Natural killer cell (primary cell): ENCODE results near the gene TGIF2. TPM values are rescaled to one million over a fixed set of nuclear protein-coding genes. Genes with fewer than 3 reads are reported as not detected.

ENCODE experiments used
- ATAC-seq, 3 donors: fragments of 150-1000 bp in 2 of 3; fragments of 200-7000 bp in 1 of 3; cut with Tn5 transposase; 1 replicate in 1 of 3; 2 replicates in 2 of 3; pipeline ENCODE4 v1.10.0; 2021; ENCODE audit warnings: mild to moderate bottlenecking in 2 of 3, moderate library complexity in 2 of 3
- DNase-seq, 2 donors: peaks; one replicate each; pipeline versions ENCODE4 v3.0.0 to v3.0.0-alpha.2; 2013 to 2021; ENCODE audit warnings: mixed read lengths in 1 of 2
- H3K27ac ChIP-seq: one replicate; pipeline ENCODE4 v1.5.1; 2013; ENCODE audit warnings: mild to moderate bottlenecking, low read length
- H3K27me3 ChIP-seq: one replicate; pipeline ENCODE4 v1.6.1; 2013; ENCODE audit warnings: low read length; ENCODE audit not compliant: control insufficient read depth, insufficient read depth
- H3K36me3 ChIP-seq: one replicate; pipeline ENCODE4 v1.6.1; 2013; ENCODE audit warnings: low read length; ENCODE audit not compliant: control insufficient read depth, insufficient read depth
- H3K4me1 ChIP-seq: one replicate; pipeline ENCODE4 v1.6.1; 2013; ENCODE audit warnings: low read length; ENCODE audit not compliant: control insufficient read depth, insufficient read depth
- H3K4me3 ChIP-seq: one replicate; pipeline ENCODE4 v1.5.1; 2013; ENCODE audit warnings: low read length
- H3K9me3 ChIP-seq: one replicate; pipeline ENCODE4 v1.6.1; 2013; ENCODE audit warnings: low read length; ENCODE audit not compliant: control insufficient read depth, insufficient read depth
- H3K27ac Mint-ChIP-seq, 2 donors: one replicate each; pipeline ENCODE4 v1.8.0; 2022; ENCODE audit warnings: mild to moderate bottlenecking in 2 of 2, mixed read lengths in 2 of 2, moderate library complexity in 1 of 2
- H3K27me3 Mint-ChIP-seq, 2 donors: one replicate each; pipeline ENCODE4 v1.8.0; 2022; ENCODE audit warnings: low read depth in 2 of 2, mixed read lengths in 2 of 2
- H3K36me3 Mint-ChIP-seq: one replicate; pipeline ENCODE4 v1.8.0; 2022; ENCODE audit warnings: mixed read lengths
- H3K4me1 Mint-ChIP-seq, 2 donors: one replicate each; pipeline ENCODE4 v1.8.0; 2022; ENCODE audit warnings: mixed read lengths in 2 of 2
- H3K4me3 Mint-ChIP-seq: one replicate; pipeline ENCODE4 v1.8.0; 2022; ENCODE audit warnings: mild to moderate bottlenecking, moderate library complexity, mixed read lengths
- H3K9me3 Mint-ChIP-seq, 2 donors: one replicate each; pipeline ENCODE4 v1.8.0; 2022; ENCODE audit warnings: mixed read lengths in 2 of 2
- WGBS: methylation state at CpG from one replicate; pipeline ENCODE4 v1.1.7; 2013; ENCODE audit warnings: missing lambda C conversion rate; ENCODE audit not compliant: insufficient coverage; 5-methylcytosine and 5-hydroxymethylcytosine counted together
- intact Hi-C: fragments of 100-400 bp; cut with micrococcal nuclease; formaldehyde crosslinking; loops from one replicate; pipeline ENCODE4 v1.14.2; 2022
- total RNA-seq, 4 donors: library from RNA; stranded (reverse); fragments of 120-200 nt in 1 of 4; gene quantifications; one replicate each; pipeline versions ENCODE4 v1.2.3 to v1.2.4, GENCODE V29; 2013 to 2022
- TF ChIP-seq, protein P1 (sequence below): fragments of 200-600 bp; IDR thresholded peaks from one replicate; pipeline ENCODE4 v1.8.0; 2022; ENCODE audit warnings: antibody characterized with exemption

Gene TGIF2
- 10 to 100 TPM; 19.9 to 28.5 (median 25.9) TPM for total RNA-seq
- total RNA-seq (2013) = 18.1 TPM

DNA sequence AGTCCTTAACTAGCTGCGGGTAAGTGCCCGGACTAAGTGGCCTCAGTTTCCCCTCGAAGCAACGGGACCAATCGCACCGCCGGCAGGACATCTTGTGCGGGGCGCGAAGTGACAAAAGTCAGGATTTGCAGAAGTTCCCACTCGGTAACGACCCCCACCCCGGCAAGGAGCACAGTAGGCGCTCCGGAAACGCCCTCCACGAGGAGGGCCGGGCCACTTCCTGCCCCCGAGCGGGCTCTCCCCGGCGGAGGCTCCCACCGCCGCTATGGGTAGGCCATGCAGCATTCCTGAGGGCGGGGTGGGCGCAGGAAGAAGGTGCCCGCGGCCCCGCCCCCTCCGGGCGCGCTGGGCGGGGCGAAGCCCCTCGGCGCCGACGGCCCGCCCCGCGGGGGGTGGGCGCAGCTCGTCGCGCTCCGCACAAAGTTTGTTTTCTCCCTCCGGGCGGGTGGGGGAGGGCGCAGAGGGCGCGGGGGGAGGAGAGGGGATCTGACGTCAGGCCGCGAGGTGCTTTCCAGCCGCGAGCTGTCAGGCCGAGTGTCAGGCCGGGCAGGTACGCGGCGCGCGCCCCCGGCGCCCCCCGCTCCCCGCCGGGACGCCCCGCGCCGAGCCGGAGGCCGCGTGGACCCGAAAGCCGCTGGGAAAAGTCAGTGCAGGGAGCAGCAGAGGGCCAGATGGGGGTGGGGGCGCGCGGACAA lies at the start of gene TGIF2:
TGIF2 (plus strand) TSS at position 495 of the 695 bp plus-strand sequence. CDS start 5,178 bp downstream, outside the sequence.
- no peaks in the 10 kb centered on the region for H3K9me3 Mint-ChIP-seq
- H3K27ac Mint-ChIP-seq = peak within 1 kb of the TSS; percentile 90 to 93
- Histone ChIP-seq H3K4me3 (peak within 1 kb of the TSS; percentile 100), H3K27ac (peak within 1 kb of the TSS; percentile 98), H3K9me3 (no peaks in the 10 kb centered on the region), H3K4me1 (peaks cover 23% of the 10 kb centered on the region), H3K27me3 (no peaks in the 10 kb centered on the region), H3K36me3 (peaks cover under 1% of the 10 kb centered on the region)
- intact Hi-C loops = loop anchor here (5.0 kb wide), 1 partner anchor 74 kb away; the partner anchor contains the start of gene SLA2
- H3K27me3 Mint-ChIP-seq = no peaks in the 10 kb centered on the region
- peaks cover 28 to 31% of the 10 kb centered on the region in 2 donors for H3K4me1 Mint-ChIP-seq
- ATAC-seq (peak; percentile 67 to 89 (median 81)), DNase-seq (peak; percentile 78 to 96)
- TF ChIP-seq, protein P1, sequence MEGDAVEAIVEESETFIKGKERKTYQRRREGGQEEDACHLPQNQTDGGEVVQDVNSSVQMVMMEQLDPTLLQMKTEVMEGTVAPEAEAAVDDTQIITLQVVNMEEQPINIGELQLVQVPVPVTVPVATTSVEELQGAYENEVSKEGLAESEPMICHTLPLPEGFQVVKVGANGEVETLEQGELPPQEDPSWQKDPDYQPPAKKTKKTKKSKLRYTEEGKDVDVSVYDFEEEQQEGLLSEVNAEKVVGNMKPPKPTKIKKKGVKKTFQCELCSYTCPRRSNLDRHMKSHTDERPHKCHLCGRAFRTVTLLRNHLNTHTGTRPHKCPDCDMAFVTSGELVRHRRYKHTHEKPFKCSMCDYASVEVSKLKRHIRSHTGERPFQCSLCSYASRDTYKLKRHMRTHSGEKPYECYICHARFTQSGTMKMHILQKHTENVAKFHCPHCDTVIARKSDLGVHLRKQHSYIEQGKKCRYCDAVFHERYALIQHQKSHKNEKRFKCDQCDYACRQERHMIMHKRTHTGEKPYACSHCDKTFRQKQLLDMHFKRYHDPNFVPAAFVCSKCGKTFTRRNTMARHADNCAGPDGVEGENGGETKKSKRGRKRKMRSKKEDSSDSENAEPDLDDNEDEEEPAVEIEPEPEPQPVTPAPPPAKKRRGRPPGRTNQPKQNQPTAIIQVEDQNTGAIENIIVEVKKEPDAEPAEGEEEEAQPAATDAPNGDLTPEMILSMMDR = no peak
- WGBS = 1% methylated on average over 80 of the region's 80 CpGs
- peak within 1 kb of the TSS; percentile 92 for H3K4me3 Mint-ChIP-seq
- H3K36me3 Mint-ChIP-seq = no peaks in the 10 kb centered on the region

DNA sequence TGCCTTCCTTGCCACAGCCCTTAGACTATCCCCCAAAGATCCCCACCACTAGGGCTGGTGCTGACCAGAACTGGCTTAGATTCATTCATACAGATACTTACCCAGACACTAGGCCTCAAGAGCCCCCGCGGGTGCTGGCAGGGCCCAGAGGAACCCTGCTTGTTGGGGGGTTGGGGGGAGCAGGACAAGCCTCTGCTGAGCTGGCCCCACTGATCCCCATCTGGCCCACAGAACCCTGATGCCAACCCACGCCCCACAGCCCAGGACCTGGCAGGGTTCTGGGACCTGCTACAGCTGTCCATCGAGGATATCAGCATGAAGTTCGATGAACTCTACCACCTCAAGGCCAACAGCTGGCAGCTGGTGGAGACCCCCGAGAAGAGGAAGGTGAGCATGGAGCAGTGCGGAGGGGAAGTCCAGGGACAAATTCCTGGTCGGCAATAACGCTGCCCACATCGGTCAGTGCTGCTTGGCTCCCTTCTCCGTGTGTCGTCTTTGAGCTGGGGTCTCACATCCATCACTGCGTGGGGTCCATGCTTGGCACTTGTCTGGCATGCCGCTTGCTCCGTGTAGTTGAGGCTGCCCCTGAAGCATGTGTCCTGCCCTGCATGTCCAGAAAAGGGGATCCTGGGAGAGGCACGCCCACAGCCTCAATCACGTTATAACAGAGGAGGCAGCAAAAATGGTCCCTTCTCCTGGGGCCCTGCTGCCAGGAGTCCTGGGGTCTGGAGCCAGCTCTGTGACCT lies 47.6 kb upstream of the TGIF2 start:
- TF ChIP-seq, protein P1 = no peak
- H3K27me3 ChIP-seq = no peaks in the 10 kb centered on the region
- H3K4me3 Mint-ChIP-seq = no peak overlapping the region
- H3K27ac Mint-ChIP-seq = no peak overlapping the region
- no peaks in the 10 kb centered on the region for H3K9me3 Mint-ChIP-seq
- WGBS = 97% methylated on average over 17 of the region's 17 CpGs
- DNase-seq (no peak), ATAC-seq (no peak)
- intact Hi-C loops = no loop called here
- H3K4me3 ChIP-seq = no peak overlapping the region
- no peak overlapping the region for H3K27ac ChIP-seq
- H3K9me3 ChIP-seq = no peaks in the 10 kb centered on the region
- no peaks in the 10 kb centered on the region for H3K4me1 ChIP-seq
- no peaks in the 10 kb centered on the region for H3K27me3 Mint-ChIP-seq
- peaks cover 40% of the 10 kb centered on the region for H3K36me3 ChIP-seq
- no peaks in the 10 kb centered on the region for H3K36me3 Mint-ChIP-seq
- H3K4me1 Mint-ChIP-seq = no peaks in the 10 kb centered on the region

DNA sequence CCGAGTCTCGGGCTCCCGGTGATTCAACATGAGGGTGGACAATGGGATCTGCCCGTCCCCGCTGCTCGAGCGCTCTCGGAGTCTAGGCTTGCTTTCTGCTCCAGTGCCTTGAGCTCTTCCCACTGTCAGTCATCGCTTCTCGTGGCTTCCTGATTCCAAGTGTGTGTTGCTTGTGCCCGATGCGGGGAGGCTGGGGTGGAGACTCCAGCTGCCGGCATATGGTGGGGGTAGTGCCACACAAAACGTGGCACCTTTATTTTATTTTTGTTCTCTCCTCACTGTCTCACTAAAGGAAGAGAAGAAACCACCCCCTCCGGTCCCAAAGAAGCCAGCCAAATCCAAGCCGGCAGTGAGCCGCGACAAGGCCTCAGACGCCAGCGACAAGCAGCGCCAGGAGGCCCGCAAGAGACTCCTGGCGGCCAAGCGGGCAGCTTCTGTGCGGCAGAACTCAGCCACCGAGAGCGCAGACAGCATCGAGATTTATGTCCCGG lies 46.8 kb upstream of the TGIF2 start:
- no peak overlapping the region for H3K4me3 ChIP-seq
- no peak overlapping the region for H3K4me3 Mint-ChIP-seq
- no peak for ATAC-seq
- H3K27me3 Mint-ChIP-seq = no peaks in the 10 kb centered on the region
- H3K27ac Mint-ChIP-seq = peak overlapping the region in 1 of 2 donors; percentile 48
- no peaks in the 10 kb centered on the region for H3K4me1 ChIP-seq
- intact Hi-C loops = no loop called here
- TF ChIP-seq, protein P1 = no peak
- peaks cover 39% of the 10 kb centered on the region for H3K36me3 ChIP-seq
- H3K27ac ChIP-seq = no peak overlapping the region
- H3K9me3 Mint-ChIP-seq = no peaks in the 10 kb centered on the region
- no peaks in the 10 kb centered on the region for H3K27me3 ChIP-seq
- no peaks in the 10 kb centered on the region for H3K9me3 ChIP-seq
- DNase-seq = no peak
- 97% methylated on average over 28 of the region's 29 CpGs for WGBS
- no peaks in the 10 kb centered on the region for H3K36me3 Mint-ChIP-seq
- H3K4me1 Mint-ChIP-seq = no peaks in the 10 kb centered on the region
